GM08714 (cell line): ENCODE results near the gene CCNK.

ENCODE experiments used
- H3K4me3 ChIP-seq: fragments of 200-500 bp; sonication (Bioruptor generic); 2 replicates; pipeline ENCODE4 v1.5.1; 2014; ENCODE audit warnings: mild to moderate bottlenecking, low read length, inconsistent platforms
- ZNF274 ChIP-seq: IDR thresholded peaks from 2 replicates; pipeline ENCODE4 v1.6.1; 2012; ENCODE audit warnings: mild to moderate bottlenecking, low read depth, low read length

Gene CCNK

DNA sequence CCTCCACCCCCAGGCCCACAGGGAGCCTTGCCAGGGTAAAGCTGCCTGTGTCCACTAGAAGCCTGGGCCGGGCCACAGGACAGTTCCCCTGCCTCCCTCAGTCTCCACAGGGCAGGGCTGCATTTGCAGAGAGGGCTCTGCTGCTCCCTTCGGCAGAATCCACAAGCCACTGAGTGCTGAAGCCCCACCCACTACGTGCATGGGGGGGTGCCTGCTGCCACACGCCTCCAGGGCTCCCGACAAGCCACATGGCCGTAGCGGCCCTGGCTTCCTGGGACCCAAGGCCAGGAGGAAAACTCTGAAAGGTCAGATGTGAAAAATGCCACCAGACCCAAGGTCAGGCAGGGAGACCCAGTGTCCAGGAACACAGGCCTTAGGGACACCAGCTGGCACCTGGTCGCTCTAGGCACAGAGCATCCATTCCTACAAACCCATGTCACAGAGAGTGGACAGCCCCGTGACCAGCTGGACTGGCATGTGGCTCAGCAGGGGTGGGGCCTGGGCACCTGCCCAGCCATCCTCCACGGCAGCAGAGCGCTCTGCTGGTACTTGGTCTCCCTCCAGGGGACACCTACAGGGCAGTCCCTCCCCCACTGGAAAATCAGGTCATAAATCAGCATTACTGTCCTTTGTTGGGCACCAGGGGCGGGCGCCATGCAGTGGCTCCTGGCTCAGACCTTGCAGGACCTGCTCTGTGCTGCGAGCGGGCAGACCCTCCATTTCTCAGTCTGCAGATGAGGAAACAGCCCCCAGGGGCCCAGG is 79.9 kb downstream of the CCNK start:
- no peak overlapping the region for H3K4me3 ChIP-seq
- TF ChIP-seq ZNF274: no peak

DNA sequence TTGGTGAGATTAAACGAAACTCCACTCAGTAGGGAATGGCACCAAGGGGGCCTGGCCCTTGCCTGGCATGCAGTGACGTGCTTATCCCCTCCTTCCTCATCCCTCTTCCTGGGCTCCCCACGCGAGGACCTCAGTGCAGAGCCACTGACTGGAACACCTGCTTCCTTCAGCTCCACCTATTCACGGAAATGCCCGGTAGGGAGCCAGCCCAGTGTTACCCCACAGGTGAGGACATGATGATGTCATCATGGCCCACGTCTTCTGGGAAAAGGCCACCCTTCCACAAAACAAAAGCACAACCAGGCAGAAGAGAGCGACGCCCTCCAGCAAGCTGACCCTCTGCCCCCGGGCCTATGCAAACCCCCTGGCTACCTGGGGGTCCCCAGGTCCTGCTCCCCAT is 80.7 kb downstream of the CCNK start:
- TF ChIP-seq ZNF274: no peak

More for the DNA sequence above, 80.7 kb downstream of the CCNK start:
- no peak overlapping the region for H3K4me3 ChIP-seq
